GM21515 (cell line): ENCODE results near the gene SLC20A1.
"Not testable (repeated sequence)": the region's sequence is repeated elsewhere in the genome, so short reads cannot be mapped to it uniquely, and the experiment has no call there.

ENCODE experiments used
- ATAC-seq: cut with Tn5 transposase; IDR thresholded peaks from one replicate; pipeline ENCODE4 v1.9.1; 2021; ENCODE audit not compliant: unreplicated experiment

SLC20A1 gene

GRCh38 chr2:112645310-112646101 lies at the start of gene SLC20A1:
TSS of gene SLC20A1 (plus strand) at chr2:112645939. CDS start at chr2:112646829, 890 bp downstream.
- peak; percentile 92 for ATAC-seq

DNA sequence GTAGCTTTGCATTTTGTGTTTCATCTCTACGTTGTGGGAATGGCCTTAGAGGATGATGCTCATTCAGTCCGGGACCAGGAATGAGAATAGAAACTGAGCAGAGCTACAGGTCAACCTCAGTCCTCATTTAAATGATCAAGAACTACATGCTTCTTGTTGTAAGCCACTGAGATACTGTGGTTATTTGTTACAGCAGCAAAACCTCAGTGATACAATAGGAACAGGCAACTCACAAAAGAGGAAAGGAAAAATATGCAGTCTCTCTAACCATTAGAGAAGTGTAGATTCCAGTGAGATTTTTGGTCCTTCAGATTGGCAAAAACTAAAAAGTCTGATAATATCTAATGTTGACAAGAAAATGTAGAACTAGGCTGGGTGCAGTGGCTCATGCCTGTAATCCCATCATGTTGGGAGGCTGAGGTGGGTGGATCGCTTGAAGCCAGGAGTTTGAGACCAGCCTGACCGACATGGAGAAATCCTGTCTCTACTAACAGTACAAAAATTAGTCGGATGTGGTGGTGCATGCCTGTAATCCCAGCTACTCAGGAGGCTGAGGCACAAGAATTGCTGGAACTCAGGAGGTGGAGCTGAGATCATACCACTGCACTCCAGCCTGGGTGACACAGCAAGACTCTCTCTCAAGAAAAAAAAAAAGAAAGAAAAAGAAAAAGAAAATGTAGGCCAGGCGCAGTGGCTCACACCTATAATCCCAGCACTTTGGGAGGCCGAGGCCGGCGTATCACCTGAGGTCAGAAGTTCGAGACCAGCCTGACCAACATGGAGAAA lies 48.0 kb upstream of the SLC20A1 start:
- ATAC-seq: no peak

- no peak for ATAC-seq
These were observed 45.1 kb upstream of the SLC20A1 start for GRCh38 chr2:112600634-112601033.

DNA sequence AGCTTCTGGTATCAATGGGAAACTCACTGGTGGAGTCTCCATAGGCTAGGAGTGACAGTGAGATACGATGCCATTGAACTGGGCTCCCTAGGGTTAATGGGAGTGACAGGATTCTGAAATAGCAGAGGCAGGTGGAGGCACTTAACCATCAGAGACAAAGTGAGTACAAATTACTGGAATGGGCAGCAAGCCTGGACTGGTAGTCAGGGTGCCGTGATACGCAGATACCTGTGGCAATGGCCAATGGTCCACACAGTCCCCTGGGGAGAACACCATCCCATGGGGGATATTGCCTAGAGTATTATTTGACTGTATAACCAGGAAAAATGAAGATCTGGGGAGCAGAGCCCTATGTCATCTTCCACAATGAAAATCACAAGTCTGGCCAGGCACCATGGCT lies 44.0 kb upstream of the SLC20A1 start:
- no peak for ATAC-seq

DNA sequence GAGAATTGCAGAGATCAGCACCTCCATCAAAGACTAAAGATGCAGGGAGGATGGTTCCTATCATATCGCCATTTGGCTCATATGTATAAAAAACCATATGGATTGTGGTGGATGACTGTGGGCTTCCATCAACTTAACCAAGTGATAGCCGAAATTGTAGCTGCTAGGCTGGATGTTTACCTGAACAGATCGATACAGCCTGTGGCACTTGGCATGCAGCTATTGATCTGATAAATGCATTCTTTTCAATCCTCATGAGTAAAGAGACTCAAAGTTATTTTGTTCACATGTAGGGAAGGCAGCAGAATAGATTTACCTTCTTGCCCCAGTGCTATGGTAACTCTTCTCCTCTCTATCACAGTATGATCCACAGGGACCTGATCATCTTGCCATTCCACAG lies 42.8 kb upstream of the SLC20A1 start:
- ATAC-seq: no peak

DNA sequence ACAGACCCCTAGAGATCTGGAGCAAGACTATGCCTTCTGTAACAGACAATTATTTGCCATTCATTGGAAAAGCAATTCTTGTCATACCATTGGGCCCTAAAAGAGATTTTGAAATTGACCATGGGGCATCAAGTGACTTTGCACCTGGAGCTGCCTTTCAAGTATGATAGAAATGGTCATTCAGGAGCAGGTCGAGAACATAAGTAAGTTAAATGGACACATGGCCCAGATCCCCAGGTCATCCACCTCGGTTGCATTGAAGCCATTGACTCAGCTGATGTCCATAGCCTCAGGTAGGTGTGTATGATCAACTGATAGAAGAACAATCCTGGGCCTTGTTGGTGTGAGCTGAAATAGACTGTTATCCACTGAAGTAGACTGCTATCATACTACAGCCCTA lies 42.0 kb upstream of the SLC20A1 start:
- ATAC-seq: no peak

GRCh38 chr2:112604952-112605351 lies 40.8 kb upstream of the SLC20A1 start:
- ATAC-seq: no peak

DNA sequence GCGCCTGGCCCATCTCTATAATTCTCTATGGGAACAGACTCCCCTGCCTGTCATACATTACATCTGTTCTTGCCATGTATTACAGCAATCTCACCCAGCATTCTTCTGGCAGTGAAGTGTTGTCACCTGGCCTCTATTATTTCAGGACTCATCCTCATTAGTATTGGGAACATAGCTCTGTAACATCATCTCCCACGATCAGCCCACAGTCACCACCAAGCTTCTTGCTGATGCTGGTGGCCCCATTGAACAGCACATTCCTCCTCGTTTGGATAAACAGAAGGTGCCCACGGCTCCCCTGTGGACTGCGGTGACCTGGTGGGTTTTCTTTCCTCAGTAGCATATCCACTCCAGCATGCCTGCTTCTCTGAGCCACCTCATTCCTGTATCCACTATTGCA lies 39.8 kb upstream of the SLC20A1 start:
- no peak for ATAC-seq

DNA sequence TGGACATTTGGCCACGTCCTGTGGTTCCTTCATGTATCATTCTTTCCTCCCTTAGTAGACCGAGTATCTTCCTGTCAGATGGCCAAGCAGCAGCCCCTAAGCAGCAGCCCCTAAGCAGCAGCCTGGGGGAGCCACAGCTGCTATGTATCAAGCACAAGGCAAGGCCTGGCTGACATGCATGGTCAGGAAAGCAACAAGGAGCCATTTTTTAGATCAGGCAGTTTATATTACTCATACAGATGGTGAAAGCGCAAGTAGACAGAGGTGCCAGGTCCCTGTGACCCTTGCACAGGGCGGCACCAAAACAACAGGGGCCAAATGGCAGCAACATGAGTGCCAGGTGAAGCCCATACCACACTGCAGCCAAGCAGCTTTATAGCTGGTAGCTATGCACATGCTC lies 39.2 kb upstream of the SLC20A1 start:
- ATAC-seq: no peak

GRCh38 chr2:112607680-112608438 lies 37.9 kb upstream of the SLC20A1 start:
- ATAC-seq: no peak

- ATAC-seq: not testable (repeated sequence)
These were observed 36.4 kb upstream of the SLC20A1 start for GRCh38 chr2:112609320-112609719.

DNA sequence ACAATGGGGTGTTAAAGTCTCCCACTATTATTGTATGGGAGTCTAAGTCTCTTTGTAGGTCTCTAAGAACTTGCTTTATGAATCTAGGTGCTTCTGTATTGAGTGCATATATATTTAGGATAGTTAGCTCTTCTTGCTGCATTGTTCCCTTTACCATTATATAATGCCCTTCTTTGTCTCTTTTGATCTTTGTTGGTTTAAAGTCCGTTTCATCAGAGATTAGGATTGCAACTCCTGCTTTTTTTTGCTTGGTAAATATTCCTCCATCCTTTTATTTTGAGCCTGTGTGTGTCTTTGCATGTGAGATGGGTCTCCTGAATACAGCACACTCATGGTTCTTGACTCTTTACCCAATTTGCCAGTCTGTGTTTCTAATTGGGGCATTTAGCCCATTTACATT lies 33.5 kb upstream of the SLC20A1 start:
- not testable (repeated sequence) for ATAC-seq

DNA sequence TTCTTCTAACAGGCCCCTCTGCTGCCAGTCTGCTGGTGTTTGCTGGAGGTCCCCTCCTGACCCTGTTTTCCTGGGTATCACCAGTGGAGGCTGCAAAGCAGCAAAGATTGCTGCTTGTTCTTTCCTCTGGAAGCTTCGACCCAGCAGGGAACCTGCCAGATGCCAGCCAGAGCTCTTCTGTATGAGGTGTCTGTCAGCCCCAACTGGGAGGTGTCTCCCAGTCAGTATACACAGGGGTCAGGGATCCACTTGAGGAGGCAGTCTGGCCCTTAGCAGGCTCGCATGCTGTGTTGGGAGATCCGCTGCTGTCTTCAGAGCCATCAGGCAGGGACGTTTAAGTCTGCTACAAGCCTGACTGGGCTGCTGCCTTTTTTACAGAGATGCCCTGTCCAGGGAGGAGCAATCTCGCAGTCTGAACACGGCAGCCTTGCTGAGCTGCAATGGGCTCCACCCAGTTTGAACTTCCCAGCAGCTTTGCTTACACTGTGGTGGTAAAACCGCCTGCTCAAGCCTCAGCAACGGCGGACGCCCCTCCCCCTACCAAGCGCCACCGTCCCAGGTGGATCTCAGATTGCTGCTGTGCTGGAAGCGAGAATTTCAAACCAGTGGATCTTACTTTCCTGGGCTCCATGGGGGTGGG lies 31.4 kb upstream of the SLC20A1 start:
- no peak for ATAC-seq

- ATAC-seq: no peak
These were observed 30.7 kb upstream of the SLC20A1 start for GRCh38 chr2:112615051-112615450.

DNA sequence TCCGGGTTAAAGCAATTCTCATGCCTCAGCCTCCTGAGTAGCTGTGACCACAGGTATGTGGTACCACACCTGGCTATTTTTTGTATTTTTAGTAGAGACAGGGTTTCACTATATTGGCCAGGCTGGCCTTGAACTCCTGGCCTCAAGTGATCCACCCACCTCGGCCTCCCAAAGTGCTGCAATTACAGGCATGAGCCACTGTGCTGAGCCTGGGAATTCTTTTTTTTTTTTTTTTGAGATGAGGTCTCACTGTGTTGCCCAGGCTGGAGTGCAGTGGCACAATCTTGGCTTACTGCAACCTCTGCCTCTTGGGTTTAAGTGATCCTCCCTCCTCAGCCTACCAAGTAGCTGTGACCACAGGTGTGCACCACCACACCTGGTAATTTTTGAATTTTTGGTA lies 29.9 kb upstream of the SLC20A1 start:
- ATAC-seq: not testable (repeated sequence)

DNA sequence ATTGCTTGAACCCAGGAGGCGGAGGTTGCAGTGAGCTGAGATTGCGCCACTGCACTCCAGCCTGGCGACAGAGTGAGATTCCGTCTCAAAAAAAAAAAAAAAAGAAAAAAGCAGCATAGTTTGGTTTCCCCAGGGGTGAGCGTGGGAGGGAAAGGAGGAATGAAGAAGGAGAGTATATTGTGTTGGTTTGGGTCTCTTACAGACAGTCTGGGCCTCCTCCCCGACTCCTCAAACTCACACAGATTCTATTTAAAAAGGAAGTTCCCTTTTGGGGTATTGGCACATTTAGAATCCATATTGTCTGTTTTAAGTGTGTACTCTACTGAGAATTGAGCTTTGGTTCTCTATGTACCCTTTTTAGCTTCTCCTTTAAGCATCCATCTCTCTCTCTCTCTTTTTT lies 27.4 kb upstream of the SLC20A1 start:
- no peak for ATAC-seq

DNA sequence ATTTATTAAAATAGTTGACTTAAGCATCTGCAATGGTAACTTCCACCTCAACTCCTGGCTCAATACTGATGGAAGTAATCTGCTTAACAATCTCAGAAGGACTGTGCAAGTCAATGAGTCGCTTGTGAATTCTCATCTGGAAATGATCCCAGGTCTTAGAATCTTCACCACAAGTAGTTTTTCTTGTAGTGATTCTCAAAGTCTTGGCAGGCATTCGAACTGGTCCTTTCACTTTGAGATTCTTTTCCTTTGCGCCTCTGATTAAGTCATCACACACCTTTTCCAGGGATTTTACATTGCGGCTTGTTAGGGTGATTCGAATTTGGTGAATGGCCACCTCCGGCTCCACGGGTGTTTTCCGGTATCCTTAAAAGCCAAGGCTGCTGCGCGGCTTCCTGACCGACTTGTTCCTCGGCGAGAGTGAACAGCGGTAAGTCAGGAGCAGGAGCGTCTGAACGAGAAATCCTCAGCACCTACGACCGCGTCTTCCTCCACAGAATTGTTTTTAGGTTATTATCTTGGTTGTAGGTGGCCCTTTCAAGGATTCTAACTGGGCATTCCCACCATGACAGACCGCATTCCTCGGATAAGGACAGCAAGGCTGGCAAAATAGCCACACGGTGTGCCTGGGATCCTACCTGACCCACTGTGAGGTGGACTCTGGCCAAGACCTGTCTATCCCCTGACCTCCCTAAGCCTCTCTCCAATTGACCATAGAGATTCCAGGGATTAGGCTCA lies 23.8 kb upstream of the SLC20A1 start:
- no peak for ATAC-seq

- ATAC-seq: no peak
These were observed 23.2 kb upstream of the SLC20A1 start for GRCh38 chr2:112622528-112622849.

- peak; percentile 89 for ATAC-seq
These were observed 21.6 kb upstream of the SLC20A1 start for GRCh38 chr2:112623913-112624777.
